Measurements from ENCODE around the gene SLC41A3.

DNA sequence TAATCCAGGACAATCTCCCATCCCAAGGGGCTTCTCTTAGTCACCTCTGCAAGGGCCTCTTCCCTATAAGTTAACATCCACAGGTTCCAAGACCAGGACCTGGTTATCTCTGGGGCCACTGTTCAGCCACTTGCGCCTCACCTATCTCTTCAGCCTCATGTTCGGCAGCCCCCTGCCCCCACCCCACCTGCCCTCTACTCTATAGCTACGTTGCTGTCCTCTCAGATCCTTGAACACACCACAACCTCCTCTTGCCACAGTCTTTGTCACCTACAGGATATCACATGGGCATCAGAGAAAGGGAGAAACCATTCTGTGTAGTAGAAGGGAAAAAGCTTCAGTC lies 33.9 kb downstream of the SLC41A3 start:
- no peak for TF ChIP-seq CTCF (IDR thresholded peaks at IDR 0.05)
- TF ChIP-seq POLR2A (IDR thresholded peaks at IDR 0.05): no peak
